HepG2 (cell line): Measurements from ENCODE around the gene PDRG1. TPM values are rescaled to one million over a fixed set of nuclear protein-coding genes. Genes with fewer than 3 reads are reported as not detected.

Experiments used
- ATAC-seq: fragments of 200-7000 bp; cut with Tn5 transposase; 3 replicates; pipeline ENCODE4 v1.9.1; 2020; ENCODE audit warnings: mild to moderate bottlenecking, moderate library complexity
- BruUV-seq: library from RNA; stranded (reverse); fragments of 400-500 nt; replicated peaks from 2 replicates; lab custom pipeline; 2021; lab: Mats Ljungman, UMichigan
- CTCF ChIA-PET: fragments of 300-600 bp; formaldehyde crosslinking; extraction: SDS; loops from one replicate; lab custom pipeline; 2021; ENCODE audit warnings: low total read pairs, inconsistent platforms, low intra/inter-chr PET ratio; lab: Yijun Ruan, JAX
- POLR2A ChIA-PET: fragments of 350-600 bp; sonication (Branson Sonifier 250); formaldehyde crosslinking; loops from one replicate; lab custom pipeline; 2020; ENCODE audit warnings: antibody characterized with exemption, inconsistent platforms; lab: Yijun Ruan, JAX
- DNase-seq: peaks from one replicate; pipeline ENCODE4 v3.0.0-alpha.2; 2015; ENCODE audit warnings: low spot score
- FAIRE-seq: peaks from 3 replicates; lab custom pipeline; 2011; peaks lifted over from hg19 to GRCh38; lab: Jason Lieb, UNC
- H2AFZ ChIP-seq: one replicate; pipeline ENCODE4 v1.6.1; 2011; ENCODE audit warnings: low read length, inconsistent platforms
- H3K27ac ChIP-seq: fragments of 300-600 bp; 3 replicates; pipeline ENCODE4 v1.8.0; 2011; ENCODE audit warnings: mixed run types, mild to moderate bottlenecking, mixed read lengths, low read length, inconsistent platforms; ENCODE audit not compliant: insufficient read depth; ENCODE audit errors: extremely low read length
- H3K27me3 ChIP-seq, 2 experiments: fragments of 200-600 bp in 1 of 2; 2 replicates in 1 of 2; 3 replicates in 1 of 2; pipeline versions ENCODE4 v1.6.0 to v1.8.0; 2011; ENCODE audit warnings: low read length in 2 of 2, mild to moderate bottlenecking in 2 of 2, moderate library complexity in 2 of 2, inconsistent platforms in 1 of 2; ENCODE audit not compliant: insufficient read depth in 2 of 2, control insufficient read depth in 1 of 2
- H3K36me3 ChIP-seq, 2 experiments: fragments of 200-600 bp in 1 of 2; replicated peaks in 1 of 2; 2 replicates in 1 of 2; 3 replicates in 1 of 2; pipeline versions ENCODE4 v1.5.1 to v1.8.0; 2011; ENCODE audit warnings: low read length in 2 of 2, inconsistent platforms in 1 of 2; ENCODE audit not compliant: insufficient read depth in 2 of 2, control insufficient read depth in 1 of 2
- H3K4me1 ChIP-seq: 2 replicates; pipeline ENCODE4 v1.5.1; 2012; ENCODE audit warnings: low read length, inconsistent platforms; ENCODE audit not compliant: insufficient read depth
- H3K4me2 ChIP-seq: 2 replicates; pipeline ENCODE4 v1.6.0; 2011; ENCODE audit warnings: low read depth, low read length, inconsistent platforms
- H3K4me3 ChIP-seq, 3 experiments: fragments of 200-600 bp in 1 of 3; sonication (generic), shearing (Covaris generic) in 1 of 3; replicated peaks in 1 of 3; 2 replicates each; pipeline ENCODE4 v1.5.1; 2011 to 2016; ENCODE audit warnings: low read length in 3 of 3, inconsistent platforms in 2 of 3, low read depth in 2 of 3, mild to moderate bottlenecking in 2 of 3, control low read depth in 1 of 3, mixed read lengths in 1 of 3; ENCODE audit not compliant: insufficient read depth in 1 of 3
- H3K79me2 ChIP-seq: one replicate; pipeline ENCODE4 v1.6.1; 2011; ENCODE audit warnings: low read length, inconsistent platforms; ENCODE audit not compliant: insufficient read depth
- H3K9ac ChIP-seq: 2 replicates; pipeline ENCODE4 v1.6.0; 2011; ENCODE audit warnings: mild to moderate bottlenecking, low read depth, low read length, inconsistent platforms; ENCODE audit not compliant: insufficient read depth
- H3K9me3 ChIP-seq: 2 replicates; pipeline ENCODE4 v1.5.1; 2012; ENCODE audit warnings: mild to moderate bottlenecking, low read length
- H4K20me1 ChIP-seq: 2 replicates; pipeline ENCODE4 v1.6.0; 2011; ENCODE audit warnings: inconsistent platforms, mild to moderate bottlenecking, low read length, moderate library complexity; ENCODE audit not compliant: insufficient read depth
- CENPX ChIP-seq: sonication (generic); formaldehyde crosslinking; IDR thresholded peaks from 2 replicates; pipeline ENCODE4 v1.9.0; 2021; ENCODE audit warnings: mild to moderate bottlenecking, missing genetic modification reagents, moderate library complexity
- FOXM1 ChIP-seq: sonication (generic); formaldehyde crosslinking; IDR thresholded peaks from 2 replicates; pipeline ENCODE4 v1.5.0; 2020; ENCODE audit warnings: missing genetic modification reagents
- FOXP1 ChIP-seq, 2 experiments: fragments of 450-650 bp in 1 of 2; IDR thresholded peaks; 2 replicates each; pipeline ENCODE4 v1.6.1; 2017 to 2018; ENCODE audit warnings: antibody characterized with exemption in 1 of 2
- MAFF ChIP-seq: IDR thresholded peaks from 2 replicates; pipeline ENCODE4 v1.6.1; 2011; ENCODE audit warnings: low read depth, low read length, improper control_type of control experiment
- MAFK ChIP-seq, 2 experiments: IDR thresholded peaks in 1 of 2; conservative IDR thresholded peaks in 1 of 2; 2 replicates each; pipeline ENCODE4 v1.6.1; 2011; ENCODE audit warnings: improper control_type of control experiment in 2 of 2, low read length in 2 of 2
- RFX5 ChIP-seq: IDR thresholded peaks from 2 replicates; pipeline ENCODE4 v1.6.1; 2011; ENCODE audit warnings: low read depth, low read length, improper control_type of control experiment
- TEAD2 ChIP-seq: sonication (generic); formaldehyde crosslinking; IDR thresholded peaks from 2 replicates; pipeline ENCODE4 v1.9.0; 2021; ENCODE audit warnings: missing genetic modification reagents
- ZFP36L2 ChIP-seq: sonication (generic); formaldehyde crosslinking; IDR thresholded peaks from 2 replicates; pipeline ENCODE4 v1.4.0; 2020; ENCODE audit warnings: missing genetic modification reagents
- ZNF260 ChIP-seq: sonication (generic); formaldehyde crosslinking; IDR thresholded peaks from 2 replicates; pipeline ENCODE4 v1.4.0; 2020; ENCODE audit warnings: missing genetic modification reagents, low read depth, mild to moderate bottlenecking, borderline replicate concordance
- WGBS: methylation state at CpG from one replicate; pipeline ENCODE4 v1.1.6; 2017; ENCODE audit warnings: low lambda C conversion rate; 5-methylcytosine and 5-hydroxymethylcytosine counted together
- in situ Hi-C: cut with HindIII; loops from 2 replicates; pipeline ENCODE4 v1.10.0; 2017; ENCODE audit warnings: low pct_unique_long_range_greater_than_20kb; ENCODE audit not compliant: extremely low pct_ligation_motif_present
- intact Hi-C: fragments of 100-400 bp; cut with micrococcal nuclease; formaldehyde crosslinking; loops from one replicate; pipeline ENCODE4 v1.10.0; 2022; ENCODE audit not compliant: unreplicated experiment
- polyA plus RNA-seq, 8 experiments: library from polyadenylated mRNA; depleted of rRNA in 3 of 8; stranded (reverse) in 7 of 8; unstranded in 1 of 8; fragments of >200 nt; fragmentation: Illumina TruSeq in 4 of 8; extraction: Trizol in 4 of 8; gene quantifications; 2 replicates each; pipeline versions ENCODE4 v1.2.1 to v1.2.3, GENCODE V29; 2011 to 2016; ENCODE audit warnings: low read depth in 4 of 8, missing spikeins in 1 of 8, mixed read lengths in 1 of 8; ENCODE audit not compliant: insufficient read depth in 1 of 8
- total RNA-seq, 5 experiments: library from RNA; depleted of rRNA; stranded (reverse); fragments of >200 nt; fragmentation: Illumina TruSeq; extraction: Trizol; gene quantifications; 2 replicates each; pipeline ENCODE4 v1.2.3, GENCODE V29; 2016; ENCODE audit warnings: low read depth in 1 of 5
- TF ChIP-seq, protein P1 (sequence below): sonication (generic); formaldehyde crosslinking; IDR thresholded peaks from 2 replicates; pipeline ENCODE4 v1.4.0; 2020; ENCODE audit warnings: missing genetic modification reagents, borderline replicate concordance

Gene PDRG1
- total and polyA plus RNA-seq, 2 of the 13 experiments (the other 11 are each of a cell fraction or from before 2014, with no cell fraction given) = 16.6 to 18.0 TPM

DNA sequence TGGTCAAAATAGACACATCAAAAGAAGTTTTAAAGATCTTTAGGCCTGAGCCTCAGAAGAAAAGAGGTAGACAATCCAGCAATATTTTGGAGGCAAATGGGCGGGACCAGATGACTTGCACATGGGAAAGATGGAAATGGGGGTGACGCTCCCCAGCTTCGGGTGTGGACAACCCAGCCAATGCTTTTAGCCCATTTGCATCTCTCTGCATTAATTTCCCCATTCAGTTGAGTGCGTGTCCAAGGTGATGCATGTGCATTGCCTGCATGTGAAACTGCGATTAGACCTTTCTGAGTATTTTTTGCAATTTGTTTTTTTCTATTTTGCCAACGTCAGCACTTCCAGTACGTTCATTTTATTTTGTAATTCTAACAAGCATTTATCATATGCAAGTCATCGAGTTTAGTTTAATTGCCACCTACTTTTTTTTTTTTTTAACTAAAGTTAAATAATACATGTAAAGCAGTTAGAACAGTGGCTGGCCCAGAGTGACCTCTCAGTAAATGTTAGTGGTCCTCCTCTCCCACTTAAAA, 24.2 kb downstream of the PDRG1 start:
- no peaks in the 10 kb centered on the region for H3K9me3 ChIP-seq
- no peak overlapping the region for H2AFZ ChIP-seq
- FAIRE-seq (no peak), ATAC-seq (no peak), DNase-seq (no peak)
- H3K27ac ChIP-seq = no peak overlapping the region
- no peak overlapping the region for H3K9ac ChIP-seq
- BruUV-seq = no TSS peak
- H3K4me3 ChIP-seq = no peak overlapping the region
- ChIA-PET CTCF (no interaction called here), POLR2A (no interaction called here)
- intact Hi-C loops = no loop called here
- no peak overlapping the region for H3K4me2 ChIP-seq
- no peaks in the 10 kb centered on the region for H4K20me1 ChIP-seq
- no peaks in the 10 kb centered on the region for H3K36me3 ChIP-seq
- H3K27me3 ChIP-seq = peaks cover 2 to 34% of the 10 kb centered on the region in 2 experiments; a peak in 3 of 5 replicates
- H3K4me1 ChIP-seq = no peaks in the 10 kb centered on the region
- 23% methylated on average over 8 of the region's 8 CpGs for WGBS
- TF ChIP-seq FOXM1 (CRISPR knock-in tag) (no peak), MAFK (conservative IDR thresholded peaks at IDR 0.05 in 1 of 2, IDR thresholded peaks at IDR 0.05 in 1 of 2; ENCODE audit: low read length in 2 of 2) (peak; percentile 99 to 100), MAFF (peak; percentile 99), FOXP1 (IDR thresholded peaks at IDR 0.05) (no peak), FOXP1 (CRISPR knock-in tag; IDR thresholded peaks at IDR 0.05) (no peak), RFX5 (peak; percentile 19; the same call in 1 of the 2 replicates), CENPX (CRISPR knock-in tag) (no peak)
- in situ Hi-C loops = no loop called here
- H3K79me2 ChIP-seq = no peaks in the 10 kb centered on the region

DNA sequence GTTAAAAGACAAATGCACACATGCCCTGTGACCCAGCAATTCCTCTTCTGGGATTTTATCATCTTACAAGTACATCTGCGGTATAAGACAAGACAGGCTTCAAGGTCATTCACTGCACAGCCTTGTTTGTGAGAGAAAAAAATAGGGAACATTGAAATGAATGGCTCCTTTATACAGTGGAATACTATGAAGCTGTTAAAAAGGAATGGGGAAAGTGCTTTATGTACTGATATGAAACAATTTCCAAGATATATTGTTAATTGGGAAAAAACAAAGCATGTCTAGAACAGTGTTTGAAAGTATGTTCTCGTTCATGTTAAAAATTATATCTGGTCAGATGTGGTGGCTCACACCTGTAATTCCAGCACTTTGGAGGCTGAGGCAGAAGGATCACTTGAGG, 25.4 kb downstream of the PDRG1 start:
- H3K9ac ChIP-seq = no peak overlapping the region
- no peaks in the 10 kb centered on the region for H3K4me1 ChIP-seq
- FAIRE-seq (peak; percentile 4), DNase-seq (no peak), ATAC-seq (no peak)
- TF ChIP-seq TEAD2 (CRISPR knock-in tag) (no peak), ZFP36L2 (no peak), ZNF260 (CRISPR knock-in tag) (no peak)
- TF ChIP-seq, protein P1, sequence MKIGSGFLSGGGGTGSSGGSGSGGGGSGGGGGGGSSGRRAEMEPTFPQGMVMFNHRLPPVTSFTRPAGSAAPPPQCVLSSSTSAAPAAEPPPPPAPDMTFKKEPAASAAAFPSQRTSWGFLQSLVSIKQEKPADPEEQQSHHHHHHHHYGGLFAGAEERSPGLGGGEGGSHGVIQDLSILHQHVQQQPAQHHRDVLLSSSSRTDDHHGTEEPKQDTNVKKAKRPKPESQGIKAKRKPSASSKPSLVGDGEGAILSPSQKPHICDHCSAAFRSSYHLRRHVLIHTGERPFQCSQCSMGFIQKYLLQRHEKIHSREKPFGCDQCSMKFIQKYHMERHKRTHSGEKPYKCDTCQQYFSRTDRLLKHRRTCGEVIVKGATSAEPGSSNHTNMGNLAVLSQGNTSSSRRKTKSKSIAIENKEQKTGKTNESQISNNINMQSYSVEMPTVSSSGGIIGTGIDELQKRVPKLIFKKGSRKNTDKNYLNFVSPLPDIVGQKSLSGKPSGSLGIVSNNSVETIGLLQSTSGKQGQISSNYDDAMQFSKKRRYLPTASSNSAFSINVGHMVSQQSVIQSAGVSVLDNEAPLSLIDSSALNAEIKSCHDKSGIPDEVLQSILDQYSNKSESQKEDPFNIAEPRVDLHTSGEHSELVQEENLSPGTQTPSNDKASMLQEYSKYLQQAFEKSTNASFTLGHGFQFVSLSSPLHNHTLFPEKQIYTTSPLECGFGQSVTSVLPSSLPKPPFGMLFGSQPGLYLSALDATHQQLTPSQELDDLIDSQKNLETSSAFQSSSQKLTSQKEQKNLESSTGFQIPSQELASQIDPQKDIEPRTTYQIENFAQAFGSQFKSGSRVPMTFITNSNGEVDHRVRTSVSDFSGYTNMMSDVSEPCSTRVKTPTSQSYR (CRISPR knock-in tag) = no peak
- WGBS = 12% methylated on average over 2 of the region's 2 CpGs
- intact Hi-C loops = no loop called here
- H3K4me2 ChIP-seq = no peak overlapping the region
- no peaks in the 10 kb centered on the region for H3K9me3 ChIP-seq
- in situ Hi-C loops = no loop called here
- no peak overlapping the region for H3K27ac ChIP-seq
- H3K79me2 ChIP-seq = no peaks in the 10 kb centered on the region
- BruUV-seq = no TSS peak
- H2AFZ ChIP-seq = no peak overlapping the region
- no peak overlapping the region for H3K4me3 ChIP-seq
- H3K36me3 ChIP-seq = no peaks in the 10 kb centered on the region
- peaks cover 2 to 34% of the 10 kb centered on the region in 2 experiments; a peak in 3 of 5 replicates for H3K27me3 ChIP-seq
- CTCF ChIA-PET = no interaction called here
- POLR2A ChIA-PET = interaction anchor here (1.5 kb wide), 1 partner anchor 25 kb away, joined by 4 read pairs; the partner anchor contains the start of gene PDRG1
- no peaks in the 10 kb centered on the region for H4K20me1 ChIP-seq
